ENCODE measurements around the gene FBXO45.
"Not testable (repeated sequence)": the region's sequence is repeated elsewhere in the genome, so short reads cannot be mapped to it uniquely, and the experiment has no call there.

The FBXO45 gene

GRCh38 chr3:196558476-196558875, 10.0 kb upstream of the FBXO45 start:
- DNase-seq = no peak

GRCh38 chr3:196559826-196560225, 8.6 kb upstream of the FBXO45 start:
- DNase-seq = peak; percentile 8

GRCh38 chr3:196563721-196564225, 4.7 kb upstream of the FBXO45 start:
- DNase-seq = no peak

GRCh38 chr3:196569003-196569516, 600 bp downstream of the FBXO45 start:
- DNase-seq = peak; percentile 8

GRCh38 chr3:196570332-196570731, 1.9 kb downstream of the FBXO45 start:
- DNase-seq = not testable (repeated sequence)

- no peak for DNase-seq
Observed at GRCh38 chr3:196572389-196572788, 3.9 kb downstream of the FBXO45 start.

- no peak for DNase-seq
Observed at GRCh38 chr3:196585044-196585757, 16.7 kb downstream of the FBXO45 start.

GRCh38 chr3:196590279-196590678, 21.8 kb downstream of the FBXO45 start:
- DNase-seq = no peak

GRCh38 chr3:196596355-196596754, 27.9 kb downstream of the FBXO45 start:
- no peak for DNase-seq

GRCh38 chr3:196597971-196598733, 29.7 kb downstream of the FBXO45 start:
- peak; percentile 22 for DNase-seq

GRCh38 chr3:196599734-196600128, 31.3 kb downstream of the FBXO45 start:
- no peak for DNase-seq

GRCh38 chr3:196600359-196600758, 31.9 kb downstream of the FBXO45 start:
- no peak for DNase-seq

GRCh38 chr3:196602673-196603072, 34.2 kb downstream of the FBXO45 start:
- no peak for DNase-seq

- DNase-seq = no peak
Observed at GRCh38 chr3:196603683-196604082, 35.2 kb downstream of the FBXO45 start.

- DNase-seq = no peak
Observed at GRCh38 chr3:196604548-196604947, 36.1 kb downstream of the FBXO45 start.

- DNase-seq = no peak
Observed at GRCh38 chr3:196608693-196609092, 40.2 kb downstream of the FBXO45 start.

GRCh38 chr3:196609343-196609775, 40.9 kb downstream of the FBXO45 start:
- DNase-seq = peak; percentile 79

GRCh38 chr3:196609805-196610515, 41.5 kb downstream of the FBXO45 start:
- DNase-seq = no peak

GRCh38 chr3:196611761-196612483, 43.5 kb downstream of the FBXO45 start:
- DNase-seq = no peak

- DNase-seq = not testable (repeated sequence)
Observed at GRCh38 chr3:196615234-196615633, 46.8 kb downstream of the FBXO45 start.

- no peak for DNase-seq
Observed at GRCh38 chr3:196617256-196617655, 48.8 kb downstream of the FBXO45 start.

- no peak for DNase-seq
Observed at GRCh38 chr3:196619223-196619622, 50.8 kb downstream of the FBXO45 start.

Measured in fibroblast of skin of scalp (primary cell).